ENCODE data around the gene DHFR.
A peak's percentile ranks its signal among the peaks of the same experiment; 100 is the strongest.

DNA sequence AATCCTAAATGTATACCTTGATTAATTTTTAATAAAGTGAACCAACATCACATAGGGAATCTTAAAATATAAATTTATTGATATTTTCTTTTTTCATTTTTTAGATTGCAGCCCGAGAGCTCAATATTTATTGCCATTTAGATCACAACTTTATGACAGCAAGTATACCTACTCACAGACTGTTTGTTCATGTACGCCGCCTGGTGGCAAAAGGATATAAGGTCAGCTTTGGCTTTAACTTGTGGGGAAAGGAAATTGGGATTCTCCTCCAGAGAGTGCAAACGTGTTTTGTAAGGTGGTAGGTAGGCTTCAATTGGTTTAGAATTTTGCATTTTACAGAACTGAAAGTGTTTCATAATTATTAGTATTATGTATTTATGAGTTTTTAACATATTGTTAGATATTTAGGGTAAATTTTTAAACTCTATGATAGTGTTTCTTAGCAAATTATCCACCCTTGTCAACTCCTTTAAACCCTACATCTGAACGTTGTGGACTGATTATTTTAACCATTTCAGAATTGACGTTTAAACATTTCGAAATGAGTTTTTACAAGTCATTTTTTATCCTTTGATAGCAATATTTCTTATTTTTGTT is 17.5 kb upstream of the DHFR start:
- TF ChIP-seq, protein P1, sequence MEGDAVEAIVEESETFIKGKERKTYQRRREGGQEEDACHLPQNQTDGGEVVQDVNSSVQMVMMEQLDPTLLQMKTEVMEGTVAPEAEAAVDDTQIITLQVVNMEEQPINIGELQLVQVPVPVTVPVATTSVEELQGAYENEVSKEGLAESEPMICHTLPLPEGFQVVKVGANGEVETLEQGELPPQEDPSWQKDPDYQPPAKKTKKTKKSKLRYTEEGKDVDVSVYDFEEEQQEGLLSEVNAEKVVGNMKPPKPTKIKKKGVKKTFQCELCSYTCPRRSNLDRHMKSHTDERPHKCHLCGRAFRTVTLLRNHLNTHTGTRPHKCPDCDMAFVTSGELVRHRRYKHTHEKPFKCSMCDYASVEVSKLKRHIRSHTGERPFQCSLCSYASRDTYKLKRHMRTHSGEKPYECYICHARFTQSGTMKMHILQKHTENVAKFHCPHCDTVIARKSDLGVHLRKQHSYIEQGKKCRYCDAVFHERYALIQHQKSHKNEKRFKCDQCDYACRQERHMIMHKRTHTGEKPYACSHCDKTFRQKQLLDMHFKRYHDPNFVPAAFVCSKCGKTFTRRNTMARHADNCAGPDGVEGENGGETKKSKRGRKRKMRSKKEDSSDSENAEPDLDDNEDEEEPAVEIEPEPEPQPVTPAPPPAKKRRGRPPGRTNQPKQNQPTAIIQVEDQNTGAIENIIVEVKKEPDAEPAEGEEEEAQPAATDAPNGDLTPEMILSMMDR (IDR thresholded peaks at IDR 0.05) = peak; percentile 77 to 78 (median 77)
- TF ChIP-seq POLR2AphosphoS5 (IDR thresholded peaks at IDR 0.05) = no peak

All from breast epithelium (tissue), 3 donors.